GM12874 (cell line): ENCODE data around the gene HINT2.

Experiments used
- TF ChIP-seq, protein P1 (sequence below): IDR thresholded peaks from 2 replicates; pipeline ENCODE4 v1.5.1; 2011; ENCODE audit warnings: low read depth, mild to moderate bottlenecking, control low read depth, low read length, moderate library complexity; ENCODE audit not compliant: insufficient read depth

Gene HINT2

GRCh38 chr9:35767458-35767857 is 47.4 kb downstream of the HINT2 start:
- TF ChIP-seq, protein P1, sequence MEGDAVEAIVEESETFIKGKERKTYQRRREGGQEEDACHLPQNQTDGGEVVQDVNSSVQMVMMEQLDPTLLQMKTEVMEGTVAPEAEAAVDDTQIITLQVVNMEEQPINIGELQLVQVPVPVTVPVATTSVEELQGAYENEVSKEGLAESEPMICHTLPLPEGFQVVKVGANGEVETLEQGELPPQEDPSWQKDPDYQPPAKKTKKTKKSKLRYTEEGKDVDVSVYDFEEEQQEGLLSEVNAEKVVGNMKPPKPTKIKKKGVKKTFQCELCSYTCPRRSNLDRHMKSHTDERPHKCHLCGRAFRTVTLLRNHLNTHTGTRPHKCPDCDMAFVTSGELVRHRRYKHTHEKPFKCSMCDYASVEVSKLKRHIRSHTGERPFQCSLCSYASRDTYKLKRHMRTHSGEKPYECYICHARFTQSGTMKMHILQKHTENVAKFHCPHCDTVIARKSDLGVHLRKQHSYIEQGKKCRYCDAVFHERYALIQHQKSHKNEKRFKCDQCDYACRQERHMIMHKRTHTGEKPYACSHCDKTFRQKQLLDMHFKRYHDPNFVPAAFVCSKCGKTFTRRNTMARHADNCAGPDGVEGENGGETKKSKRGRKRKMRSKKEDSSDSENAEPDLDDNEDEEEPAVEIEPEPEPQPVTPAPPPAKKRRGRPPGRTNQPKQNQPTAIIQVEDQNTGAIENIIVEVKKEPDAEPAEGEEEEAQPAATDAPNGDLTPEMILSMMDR, result no peak

DNA sequence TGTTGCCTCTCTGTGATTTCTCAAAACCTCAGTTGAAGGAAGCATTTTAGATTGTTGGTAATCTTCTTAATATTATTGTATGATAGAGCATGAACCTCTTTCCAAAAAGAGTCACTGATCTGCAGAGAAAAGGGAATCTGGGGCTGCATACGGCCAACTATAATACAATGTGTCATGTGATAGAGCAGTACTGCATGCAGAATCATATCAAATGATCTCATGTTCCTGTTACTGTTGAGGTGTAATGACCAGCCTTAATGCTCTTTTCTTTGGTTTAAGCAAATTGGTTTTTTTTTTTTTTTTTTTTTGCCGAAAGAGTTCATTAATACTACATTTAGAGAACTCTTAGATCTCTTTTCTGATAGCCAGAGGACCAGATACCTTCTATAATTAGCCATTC is 47.8 kb downstream of the HINT2 start:
- TF ChIP-seq, protein P1, result no peak

GRCh38 chr9:35763803-35764202 is 51.0 kb downstream of the HINT2 start:
- TF ChIP-seq, protein P1, result no peak

DNA sequence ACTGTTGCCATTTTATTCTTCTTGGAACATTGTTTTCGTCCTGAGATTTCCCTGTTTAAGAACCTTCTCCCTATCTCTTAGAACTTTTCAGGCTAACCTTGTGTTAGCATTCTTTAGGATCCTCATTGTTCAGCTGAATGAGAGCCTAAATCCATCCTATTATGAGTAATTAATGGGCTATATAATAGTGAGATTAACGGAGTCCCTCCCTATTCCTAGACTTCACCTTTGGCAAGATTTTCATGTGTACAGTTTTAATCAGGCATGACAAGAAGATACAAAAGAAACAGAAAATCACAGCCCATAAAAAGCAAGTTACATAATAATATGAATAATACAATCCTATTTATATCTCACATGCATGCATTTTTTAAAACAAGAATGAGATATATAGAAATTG is 51.7 kb downstream of the HINT2 start:
- TF ChIP-seq, protein P1, result no peak
